ENCODE results near the gene PRORP.

GRCh38 chr14:35140718-35141581 is 18.6 kb downstream of the PRORP start:
- TF ChIP-seq GATA2 (IDR thresholded peaks at IDR 0.05; ENCODE audit: low read depth, low read length) (no peak), GATA3 (IDR thresholded peaks at IDR 0.05; ENCODE audit: low read depth, low read length) (no peak)

Data from SH-SY5Y (cell line).